HCT116 (cell line): ENCODE data around the gene AXIN2.

ENCODE experiments used
- CEBPB ChIP-seq: IDR thresholded peaks from 2 replicates; pipeline ENCODE4 v1.6.1; 2012; ENCODE audit warnings: low read depth
- CTCF ChIP-seq, 3 experiments: fragments of 200-600 bp in 1 of 3; sonication (generic) in 1 of 3; IDR thresholded peaks in 2 of 3; conservative IDR thresholded peaks in 1 of 3; 2 replicates each; pipeline ENCODE4 v1.5.1; 2012 to 2017; ENCODE audit warnings: low read depth in 2 of 3, low read length in 2 of 3, antibody characterized with exemption in 1 of 3, borderline replicate concordance in 1 of 3, control low read depth in 1 of 3, mild to moderate bottlenecking in 1 of 3, mixed read lengths in 1 of 3, mixed run types in 1 of 3, moderate library complexity in 1 of 3; ENCODE audit not compliant: insufficient read depth in 1 of 3
- ELF1 ChIP-seq: IDR thresholded peaks from 2 replicates; pipeline ENCODE4 v1.6.1; 2012; ENCODE audit warnings: low read depth, borderline replicate concordance
- EZH2 ChIP-seq: fragments of 200-600 bp; sonication (generic); IDR thresholded peaks from 2 replicates; pipeline ENCODE4 v1.6.1; 2017; ENCODE audit warnings: antibody characterized with exemption, mixed run types
- EZH2phosphoT487 ChIP-seq: fragments of 200-600 bp; IDR thresholded peaks from 2 replicates; pipeline ENCODE4 v1.6.1; 2018; ENCODE audit warnings: antibody characterized with exemption, borderline replicate concordance
- POLR2A ChIP-seq: IDR thresholded peaks from 2 replicates; pipeline ENCODE4 v1.7.0; 2011; ENCODE audit warnings: borderline replicate concordance; ENCODE audit not compliant: insufficient read depth, insufficient read length; ENCODE audit errors: extremely low read depth
- RAD21 ChIP-seq: IDR thresholded peaks from 2 replicates; pipeline ENCODE4 v1.6.1; 2012; ENCODE audit warnings: low read depth, mild to moderate bottlenecking
- SIN3A ChIP-seq: IDR thresholded peaks from 2 replicates; pipeline ENCODE4 v1.6.1; 2012; ENCODE audit warnings: low read depth
- ZNF274 ChIP-seq: fragments of 200-500 bp; sonication (Bioruptor generic); IDR thresholded peaks from 2 replicates; pipeline ENCODE4 v1.6.1; 2014; ENCODE audit warnings: mild to moderate bottlenecking, low read depth, low read length, inconsistent platforms
- TF ChIP-seq, protein P1 (sequence below): IDR thresholded peaks from 2 replicates; pipeline ENCODE4 v1.6.1; 2012; ENCODE audit warnings: low read depth

GRCh38 chr17:65546579-65546978, 14.9 kb downstream of the AXIN2 start:
- TF ChIP-seq, protein P1, sequence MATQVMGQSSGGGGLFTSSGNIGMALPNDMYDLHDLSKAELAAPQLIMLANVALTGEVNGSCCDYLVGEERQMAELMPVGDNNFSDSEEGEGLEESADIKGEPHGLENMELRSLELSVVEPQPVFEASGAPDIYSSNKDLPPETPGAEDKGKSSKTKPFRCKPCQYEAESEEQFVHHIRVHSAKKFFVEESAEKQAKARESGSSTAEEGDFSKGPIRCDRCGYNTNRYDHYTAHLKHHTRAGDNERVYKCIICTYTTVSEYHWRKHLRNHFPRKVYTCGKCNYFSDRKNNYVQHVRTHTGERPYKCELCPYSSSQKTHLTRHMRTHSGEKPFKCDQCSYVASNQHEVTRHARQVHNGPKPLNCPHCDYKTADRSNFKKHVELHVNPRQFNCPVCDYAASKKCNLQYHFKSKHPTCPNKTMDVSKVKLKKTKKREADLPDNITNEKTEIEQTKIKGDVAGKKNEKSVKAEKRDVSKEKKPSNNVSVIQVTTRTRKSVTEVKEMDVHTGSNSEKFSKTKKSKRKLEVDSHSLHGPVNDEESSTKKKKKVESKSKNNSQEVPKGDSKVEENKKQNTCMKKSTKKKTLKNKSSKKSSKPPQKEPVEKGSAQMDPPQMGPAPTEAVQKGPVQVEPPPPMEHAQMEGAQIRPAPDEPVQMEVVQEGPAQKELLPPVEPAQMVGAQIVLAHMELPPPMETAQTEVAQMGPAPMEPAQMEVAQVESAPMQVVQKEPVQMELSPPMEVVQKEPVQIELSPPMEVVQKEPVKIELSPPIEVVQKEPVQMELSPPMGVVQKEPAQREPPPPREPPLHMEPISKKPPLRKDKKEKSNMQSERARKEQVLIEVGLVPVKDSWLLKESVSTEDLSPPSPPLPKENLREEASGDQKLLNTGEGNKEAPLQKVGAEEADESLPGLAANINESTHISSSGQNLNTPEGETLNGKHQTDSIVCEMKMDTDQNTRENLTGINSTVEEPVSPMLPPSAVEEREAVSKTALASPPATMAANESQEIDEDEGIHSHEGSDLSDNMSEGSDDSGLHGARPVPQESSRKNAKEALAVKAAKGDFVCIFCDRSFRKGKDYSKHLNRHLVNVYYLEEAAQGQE = no peak
- TF ChIP-seq CTCF (IDR thresholded peaks at IDR 0.05 in 2 of 3, conservative IDR thresholded peaks at IDR 0.05 in 1 of 3; ENCODE audit: borderline replicate concordance in 1 of 3, insufficient read depth in 1 of 3, low read depth in 2 of 3, low read length in 2 of 3) (no peak), POLR2A (no peak), RAD21 (no peak), ELF1 (no peak), CEBPB (no peak), EZH2phosphoT487 (no peak), ZNF274 (no peak), SIN3A (no peak), EZH2 (no peak)
